Astrocyte (in vitro differentiated cells and primary cell): Measurements from ENCODE around the gene MYO9A. TPM values are rescaled to one million over a fixed set of nuclear protein-coding genes. Genes with fewer than 3 reads are reported as not detected.

Experiments
- DNase-seq: peaks from one replicate; pipeline ENCODE4 v3.0.0-alpha.2; 2010; ENCODE audit warnings: low read depth
- FAIRE-seq: peaks from 2 replicates; lab custom pipeline; 2011; peaks lifted over from hg19 to GRCh38; lab: Jason Lieb, UNC
- H2AFZ ChIP-seq: 2 replicates; pipeline ENCODE4 v1.6.0; 2012; ENCODE audit warnings: low read depth, low read length, inconsistent platforms
- H3K27ac ChIP-seq: 2 replicates; pipeline ENCODE4 v1.5.1; 2011; ENCODE audit warnings: low read depth, low read length, inconsistent platforms
- H3K27me3 ChIP-seq: 2 replicates; pipeline ENCODE4 v1.6.0; 2011; ENCODE audit warnings: low read length, inconsistent platforms; ENCODE audit not compliant: insufficient read depth
- H3K36me3 ChIP-seq: 2 replicates; pipeline ENCODE4 v1.5.1; 2011; ENCODE audit warnings: low read length, inconsistent platforms; ENCODE audit not compliant: insufficient read depth
- H3K4me1 ChIP-seq: 2 replicates; pipeline ENCODE4 v1.5.1; 2011; ENCODE audit warnings: low read length, inconsistent platforms; ENCODE audit not compliant: insufficient read depth
- H3K4me2 ChIP-seq: 2 replicates; pipeline ENCODE4 v1.6.0; 2012; ENCODE audit warnings: low read length, inconsistent platforms
- H3K4me3 ChIP-seq: 2 replicates; pipeline ENCODE4 v1.5.1; 2011; ENCODE audit warnings: low read depth, mild to moderate bottlenecking, low read length, inconsistent platforms; ENCODE audit not compliant: insufficient read depth
- H3K79me2 ChIP-seq: 2 replicates; pipeline ENCODE4 v1.6.0; 2012; ENCODE audit warnings: mild to moderate bottlenecking, low read length, inconsistent platforms; ENCODE audit not compliant: insufficient read depth
- H3K9ac ChIP-seq: 2 replicates; pipeline ENCODE4 v1.6.0; 2012; ENCODE audit warnings: mild to moderate bottlenecking, low read length, inconsistent platforms
- H3K9me3 ChIP-seq: 2 replicates; pipeline ENCODE4 v1.5.1; 2012; ENCODE audit warnings: low read depth, mild to moderate bottlenecking, low read length, inconsistent platforms; ENCODE audit not compliant: insufficient read depth
- H4K20me1 ChIP-seq: 2 replicates; pipeline ENCODE4 v1.6.0; 2012; ENCODE audit warnings: low read length, inconsistent platforms; ENCODE audit not compliant: insufficient read depth
- H3K27ac Mint-ChIP-seq: one replicate; pipeline ENCODE4 v1.8.0; 2021; ENCODE audit warnings: mild to moderate bottlenecking, mixed read lengths; ENCODE audit not compliant: unreplicated experiment
- H3K27me3 Mint-ChIP-seq: one replicate; pipeline ENCODE4 v1.8.0; 2021; ENCODE audit warnings: low read depth, mixed read lengths; ENCODE audit not compliant: unreplicated experiment
- H3K36me3 Mint-ChIP-seq: one replicate; pipeline ENCODE4 v1.8.0; 2021; ENCODE audit warnings: low read depth, mixed read lengths; ENCODE audit not compliant: unreplicated experiment
- H3K4me1 Mint-ChIP-seq: one replicate; pipeline ENCODE4 v1.8.0; 2021; ENCODE audit warnings: low read depth, mixed read lengths; ENCODE audit not compliant: unreplicated experiment
- H3K4me3 Mint-ChIP-seq: one replicate; pipeline ENCODE4 v1.8.0; 2021; ENCODE audit warnings: mild to moderate bottlenecking, moderate library complexity, mixed read lengths; ENCODE audit not compliant: unreplicated experiment
- H3K9me3 Mint-ChIP-seq: one replicate; pipeline ENCODE4 v1.8.0; 2021; ENCODE audit warnings: mild to moderate bottlenecking, mixed read lengths; ENCODE audit not compliant: unreplicated experiment
- EZH2 ChIP-seq: IDR thresholded peaks from 2 replicates; pipeline ENCODE4 v1.6.1; 2012; ENCODE audit warnings: mild to moderate bottlenecking, low read length, inconsistent platforms; ENCODE audit not compliant: insufficient read depth
- total RNA-seq: library from RNA; stranded (reverse); gene quantifications from 2 replicates; pipeline ENCODE4 v1.2.1, GENCODE V29; 2021
- TF ChIP-seq, protein P1 (sequence below): IDR thresholded peaks from 2 replicates; pipeline ENCODE4 v1.5.1; 2011; ENCODE audit warnings: low read depth, mild to moderate bottlenecking, inconsistent platforms, low read length, moderate library complexity; ENCODE audit not compliant: insufficient read depth

The MYO9A gene
- total RNA-seq, 1 donor from 2014 or later = 26.4 TPM

DNA sequence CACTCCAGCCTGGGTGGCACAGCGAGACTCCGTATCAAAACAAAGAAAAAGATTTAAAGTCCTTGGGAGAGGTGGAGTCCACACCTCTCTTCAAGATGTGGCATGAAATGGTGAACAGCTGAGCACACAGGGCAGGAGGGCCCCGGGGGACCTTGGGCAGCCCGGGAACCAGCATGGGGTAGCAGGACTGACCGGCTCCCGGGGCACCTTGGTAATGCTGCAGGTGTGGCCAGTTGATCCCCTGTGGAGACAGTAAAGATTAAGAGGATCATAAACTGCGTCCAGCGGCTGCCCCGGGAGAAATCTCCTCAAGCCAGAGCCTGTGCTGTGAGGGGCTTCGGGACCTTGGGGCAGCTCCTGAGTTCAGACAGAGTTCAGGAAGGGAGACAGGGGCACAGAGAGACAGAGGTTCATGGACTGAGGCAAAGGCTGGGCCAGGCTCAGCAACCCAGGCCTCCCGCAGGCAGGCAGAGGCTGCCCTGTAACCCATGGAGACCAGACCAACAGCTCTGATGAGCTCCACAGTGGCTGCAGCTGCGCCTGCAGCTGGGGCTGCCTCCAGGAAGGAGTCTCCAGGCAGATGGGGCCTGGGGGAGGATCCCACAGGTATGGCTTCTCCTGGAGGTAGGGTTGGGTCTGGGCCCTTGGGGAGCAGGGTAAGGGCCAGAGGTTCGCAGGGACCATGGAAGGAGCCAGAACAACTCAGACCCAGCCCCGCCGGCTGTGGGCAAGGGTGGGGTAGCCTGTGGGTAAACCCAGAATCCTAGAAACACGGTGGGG lies 307.5 kb downstream of the MYO9A start, which contains the start of gene NR2E3:
Gene NR2E3, plus strand, starts transcription at position 299 of the 780 bp plus-strand sequence. Its CDS starts 190 bp downstream, at position 489.
- no peaks in the 10 kb centered on the region for H3K79me2 ChIP-seq
- no peaks in the 10 kb centered on the region for H3K36me3 ChIP-seq
- no peaks in the 10 kb centered on the region for H3K27me3 ChIP-seq
- peaks cover 21% of the 10 kb centered on the region for H3K4me1 ChIP-seq
- H3K4me3 ChIP-seq = no peak within 1 kb of the TSS
- Mint-ChIP-seq H3K27ac (no peak within 1 kb of the TSS), H3K4me1 (peaks cover 21% of the 10 kb centered on the region), H3K27me3 (peaks cover 21% of the 10 kb centered on the region), H3K4me3 (no peak within 1 kb of the TSS), H3K9me3 (no peaks in the 10 kb centered on the region), H3K36me3 (no peaks in the 10 kb centered on the region)
- H4K20me1 ChIP-seq = no peaks in the 10 kb centered on the region
- no peak within 1 kb of the TSS for H3K27ac ChIP-seq
- FAIRE-seq (no peak), DNase-seq (no peak)
- no peak for TF ChIP-seq EZH2
- TF ChIP-seq, protein P1, sequence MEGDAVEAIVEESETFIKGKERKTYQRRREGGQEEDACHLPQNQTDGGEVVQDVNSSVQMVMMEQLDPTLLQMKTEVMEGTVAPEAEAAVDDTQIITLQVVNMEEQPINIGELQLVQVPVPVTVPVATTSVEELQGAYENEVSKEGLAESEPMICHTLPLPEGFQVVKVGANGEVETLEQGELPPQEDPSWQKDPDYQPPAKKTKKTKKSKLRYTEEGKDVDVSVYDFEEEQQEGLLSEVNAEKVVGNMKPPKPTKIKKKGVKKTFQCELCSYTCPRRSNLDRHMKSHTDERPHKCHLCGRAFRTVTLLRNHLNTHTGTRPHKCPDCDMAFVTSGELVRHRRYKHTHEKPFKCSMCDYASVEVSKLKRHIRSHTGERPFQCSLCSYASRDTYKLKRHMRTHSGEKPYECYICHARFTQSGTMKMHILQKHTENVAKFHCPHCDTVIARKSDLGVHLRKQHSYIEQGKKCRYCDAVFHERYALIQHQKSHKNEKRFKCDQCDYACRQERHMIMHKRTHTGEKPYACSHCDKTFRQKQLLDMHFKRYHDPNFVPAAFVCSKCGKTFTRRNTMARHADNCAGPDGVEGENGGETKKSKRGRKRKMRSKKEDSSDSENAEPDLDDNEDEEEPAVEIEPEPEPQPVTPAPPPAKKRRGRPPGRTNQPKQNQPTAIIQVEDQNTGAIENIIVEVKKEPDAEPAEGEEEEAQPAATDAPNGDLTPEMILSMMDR = no peak
- no peak within 1 kb of the TSS for H3K4me2 ChIP-seq
- no peak within 1 kb of the TSS for H2AFZ ChIP-seq
- no peak within 1 kb of the TSS for H3K9ac ChIP-seq
- no peaks in the 10 kb centered on the region for H3K9me3 ChIP-seq

GRCh38 chr15:71809346-71809745 lies 308.6 kb downstream of the MYO9A start:
- DNase-seq = no peak
- H3K4me1 Mint-ChIP-seq = peaks cover 29% of the 10 kb centered on the region
- peaks cover 20% of the 10 kb centered on the region for H3K27me3 Mint-ChIP-seq
- Histone ChIP-seq H3K4me1 (peaks cover 21% of the 10 kb centered on the region), H3K9me3 (no peaks in the 10 kb centered on the region), H3K4me3 (no peak overlapping the region), H3K79me2 (no peaks in the 10 kb centered on the region), H3K9ac (no peak overlapping the region), H3K27ac (no peak overlapping the region), H3K36me3 (no peaks in the 10 kb centered on the region), H2AFZ (no peak overlapping the region), H3K27me3 (no peaks in the 10 kb centered on the region), H3K4me2 (no peak overlapping the region), H4K20me1 (no peaks in the 10 kb centered on the region)
- H3K4me3 Mint-ChIP-seq = no peak overlapping the region
- H3K9me3 Mint-ChIP-seq = no peaks in the 10 kb centered on the region
- H3K27ac Mint-ChIP-seq = no peak overlapping the region
- TF ChIP-seq, protein P1 = no peak
- TF ChIP-seq EZH2 = no peak
- FAIRE-seq = no peak
- no peaks in the 10 kb centered on the region for H3K36me3 Mint-ChIP-seq
